BE2C (cell line): ENCODE measurements around the gene NDUFAB1.

Experiments
- DNase-seq: peaks from one replicate; pipeline ENCODE4 v3.0.0-alpha.2; 2020
- H3K27me3 ChIP-seq: fragments of 250-450 bp; sonication (Bioruptor Pico); 2 replicates; pipeline ENCODE4 v1.5.1; 2020; ENCODE audit warnings: mild to moderate bottlenecking
- H3K36me3 ChIP-seq: fragments of 250-450 bp; sonication (Bioruptor Pico); 2 replicates; pipeline ENCODE4 v1.5.1; 2020; ENCODE audit warnings: mild to moderate bottlenecking
- H3K4me1 ChIP-seq: fragments of 250-450 bp; sonication (Bioruptor Pico); 2 replicates; pipeline ENCODE4 v1.5.1; 2020
- H3K4me3 ChIP-seq: 2 replicates; pipeline ENCODE4 v1.5.1; 2011; ENCODE audit warnings: low read depth, low read length
- H3K9me3 ChIP-seq: fragments of 250-450 bp; sonication (Bioruptor Pico); 2 replicates; pipeline ENCODE4 v1.5.1; 2020
- CTCF ChIP-seq: IDR thresholded peaks from 2 replicates; pipeline ENCODE4 v1.5.1; 2012; ENCODE audit warnings: mild to moderate bottlenecking, low read depth, low read length

The NDUFAB1 gene

GRCh38 chr16:23537390-23537789 lies 58.7 kb downstream of the NDUFAB1 start:
- TF ChIP-seq CTCF, result no peak
- Histone ChIP-seq H3K36me3 (peaks cover 75% of the 10 kb centered on the region), H3K9me3 (no peaks in the 10 kb centered on the region), H3K4me3 (no peak overlapping the region), H3K27me3 (no peaks in the 10 kb centered on the region), H3K4me1 (no peaks in the 10 kb centered on the region)
- no peak for DNase-seq

- TF ChIP-seq CTCF, result no peak
- no peaks in the 10 kb centered on the region for H3K9me3 ChIP-seq
- no peak for DNase-seq
- H3K4me1 ChIP-seq, result no peaks in the 10 kb centered on the region
- no peaks in the 10 kb centered on the region for H3K27me3 ChIP-seq
- peaks cover 77% of the 10 kb centered on the region for H3K36me3 ChIP-seq
- no peak overlapping the region for H3K4me3 ChIP-seq
These were observed 60.2 kb downstream of the NDUFAB1 start for GRCh38 chr16:23535901-23536300.

- H3K36me3 ChIP-seq, result peaks cover 69% of the 10 kb centered on the region
These were observed 61.0 kb downstream of the NDUFAB1 start for GRCh38 chr16:23534868-23535860.

GRCh38 chr16:23532448-23532847 lies 63.7 kb downstream of the NDUFAB1 start:
- Histone ChIP-seq H3K4me3 (no peak overlapping the region), H3K4me1 (no peaks in the 10 kb centered on the region), H3K9me3 (no peaks in the 10 kb centered on the region), H3K36me3 (peaks cover 72% of the 10 kb centered on the region), H3K27me3 (no peaks in the 10 kb centered on the region)
- no peak for TF ChIP-seq CTCF
- no peak for DNase-seq

More at GRCh38 chr16:23534868-23535860, 61.0 kb downstream of the NDUFAB1 start:
- DNase-seq, result no peak
- H3K9me3 ChIP-seq, result no peaks in the 10 kb centered on the region
- H3K4me1 ChIP-seq, result no peaks in the 10 kb centered on the region
- no peaks in the 10 kb centered on the region for H3K27me3 ChIP-seq
- no peak overlapping the region for H3K4me3 ChIP-seq
- no peak for TF ChIP-seq CTCF
